ENCODE data around the gene A4GALT. TPM values are rescaled to one million over a fixed set of nuclear protein-coding genes. Genes with fewer than 3 reads are reported as not detected.
"Not testable (repeated sequence)": the region's sequence is repeated elsewhere in the genome, so short reads cannot be mapped to it uniquely, and the experiment has no call there.

A4GALT gene, protein sequence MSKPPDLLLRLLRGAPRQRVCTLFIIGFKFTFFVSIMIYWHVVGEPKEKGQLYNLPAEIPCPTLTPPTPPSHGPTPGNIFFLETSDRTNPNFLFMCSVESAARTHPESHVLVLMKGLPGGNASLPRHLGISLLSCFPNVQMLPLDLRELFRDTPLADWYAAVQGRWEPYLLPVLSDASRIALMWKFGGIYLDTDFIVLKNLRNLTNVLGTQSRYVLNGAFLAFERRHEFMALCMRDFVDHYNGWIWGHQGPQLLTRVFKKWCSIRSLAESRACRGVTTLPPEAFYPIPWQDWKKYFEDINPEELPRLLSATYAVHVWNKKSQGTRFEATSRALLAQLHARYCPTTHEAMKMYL
- total RNA-seq (10.7 TPM), polyA plus RNA-seq (71.2 TPM)

DNA sequence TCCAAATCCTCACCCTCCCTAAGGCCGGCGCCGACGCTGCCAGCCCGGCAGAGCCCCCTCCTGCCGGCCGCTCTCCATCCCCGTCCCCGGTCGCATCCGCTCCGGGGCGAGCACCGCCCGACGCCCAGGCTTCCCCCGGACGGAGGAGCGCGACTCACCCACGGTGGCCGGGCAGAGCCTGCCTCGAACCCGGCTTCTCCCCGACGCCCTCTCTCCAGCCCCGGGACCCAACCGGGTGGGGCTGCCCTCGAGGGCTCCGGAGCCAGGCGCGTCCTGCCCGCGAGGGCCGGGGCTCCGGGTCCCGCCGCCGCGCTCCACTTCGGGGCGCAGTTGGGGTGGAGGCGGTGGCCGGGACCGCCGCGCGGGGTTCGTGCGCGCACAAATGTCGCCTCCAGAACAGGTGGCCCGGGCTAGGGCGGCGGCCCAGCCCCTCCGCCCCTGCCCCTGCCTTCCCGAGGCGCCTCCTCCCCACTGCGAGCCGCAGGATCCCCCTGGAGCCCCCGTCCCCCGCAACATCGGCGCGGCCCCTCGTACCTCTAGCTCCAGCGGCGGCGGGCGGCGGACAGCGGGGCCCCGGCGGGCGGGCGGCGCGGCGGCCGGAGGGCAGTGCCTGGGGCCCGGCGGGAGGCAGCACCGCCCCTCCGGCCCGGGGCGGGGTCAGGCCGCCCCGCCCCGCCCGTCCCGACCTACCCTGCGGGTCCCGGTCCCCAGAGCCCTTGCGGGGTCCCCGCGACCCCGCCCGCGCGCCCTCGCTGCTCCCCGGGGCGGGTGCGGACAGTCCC, at the start of gene A4GALT:
Gene A4GALT, minus strand, starts transcription at position 608 of the 782 bp plus-strand sequence. CDS start 26,919 bp downstream, outside the sequence.
- WGBS, result under 1% methylated on average over 104 of the region's 104 CpGs
- Histone ChIP-seq H3K4me3 (ENCODE audit: low read depth, low read length) (peak within 1 kb of the TSS; percentile 93), H3K36me3 (ENCODE audit: insufficient read depth) (no peaks in the 10 kb centered on the region), H3K27ac (ENCODE audit: low read depth) (peak within 1 kb of the TSS; percentile 86), H3K4me1 (ENCODE audit: insufficient read depth) (no peaks in the 10 kb centered on the region)
- DNase-seq (ENCODE audit: extremely low spot score), result no peak

DNA sequence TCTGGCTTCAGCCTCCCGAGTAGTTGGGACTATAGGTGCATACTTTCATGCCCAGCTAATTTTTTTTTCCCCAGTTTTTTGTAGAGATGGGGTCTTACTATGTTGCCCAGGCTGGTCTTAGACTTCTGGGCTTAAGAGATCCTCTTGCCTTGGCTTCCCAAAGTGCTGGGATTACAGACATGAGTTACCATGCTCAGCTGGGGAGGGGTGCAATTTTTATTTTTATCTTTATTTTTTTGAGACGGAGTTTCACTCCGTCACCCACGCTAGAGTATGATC, 49.7 kb upstream of the A4GALT start:
- no peak for DNase-seq (ENCODE audit: extremely low spot score)
- Histone ChIP-seq H3K4me3 (ENCODE audit: low read depth, low read length) (no peak overlapping the region), H3K27ac (ENCODE audit: low read depth) (no peak overlapping the region), H3K4me1 (ENCODE audit: insufficient read depth) (no peaks in the 10 kb centered on the region), H3K36me3 (ENCODE audit: insufficient read depth) (no peaks in the 10 kb centered on the region)
- 80% methylated on average over 4 of the region's 4 CpGs for WGBS

DNA sequence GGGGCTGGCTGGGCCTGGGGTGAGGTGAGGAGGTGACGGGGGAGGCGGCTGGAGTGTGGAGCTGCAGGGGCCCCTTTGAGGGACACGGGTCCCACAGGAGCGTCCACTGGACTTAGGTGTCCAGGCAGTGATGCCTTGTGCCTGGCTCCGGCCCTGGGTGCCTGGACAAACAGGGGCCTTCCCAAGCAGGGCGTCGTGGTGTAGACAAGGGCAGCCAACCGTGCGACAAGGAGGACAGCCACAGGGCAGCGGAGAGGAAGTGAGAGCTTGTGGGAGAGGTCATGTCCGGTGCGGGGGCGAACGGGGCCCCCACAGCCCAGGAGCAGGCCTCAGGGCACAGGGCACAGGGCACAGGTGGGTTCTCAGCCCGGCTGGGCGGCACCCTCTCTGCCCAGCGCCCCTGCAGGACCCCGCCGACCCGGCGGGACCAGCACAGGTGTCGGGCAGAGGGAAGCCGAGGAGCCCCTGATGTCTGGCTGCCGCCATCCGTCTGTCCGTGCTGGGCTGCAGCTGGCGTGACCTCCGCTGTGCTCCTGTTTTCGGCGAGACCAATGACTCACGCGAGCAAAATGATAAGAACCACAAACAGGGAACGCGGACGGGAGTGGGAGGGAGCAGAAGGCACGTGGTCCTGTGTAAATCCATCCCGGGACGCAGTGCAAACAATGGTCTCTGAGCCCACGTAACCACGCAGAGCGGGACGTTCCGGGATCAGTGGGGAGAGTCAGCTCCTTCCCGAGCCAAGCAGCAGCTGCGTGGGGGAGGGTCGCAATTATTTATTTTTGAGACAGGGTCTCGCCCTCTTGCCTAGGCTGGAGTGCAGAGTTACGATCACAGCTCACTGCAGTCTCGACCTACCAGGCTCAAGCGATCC, 49.1 kb upstream of the A4GALT start:
- WGBS, result 38% methylated on average over 50 of the region's 50 CpGs
- H3K27ac ChIP-seq (ENCODE audit: low read depth), result peak overlapping the region; percentile 77
- no peak for DNase-seq (ENCODE audit: extremely low spot score)

DNA sequence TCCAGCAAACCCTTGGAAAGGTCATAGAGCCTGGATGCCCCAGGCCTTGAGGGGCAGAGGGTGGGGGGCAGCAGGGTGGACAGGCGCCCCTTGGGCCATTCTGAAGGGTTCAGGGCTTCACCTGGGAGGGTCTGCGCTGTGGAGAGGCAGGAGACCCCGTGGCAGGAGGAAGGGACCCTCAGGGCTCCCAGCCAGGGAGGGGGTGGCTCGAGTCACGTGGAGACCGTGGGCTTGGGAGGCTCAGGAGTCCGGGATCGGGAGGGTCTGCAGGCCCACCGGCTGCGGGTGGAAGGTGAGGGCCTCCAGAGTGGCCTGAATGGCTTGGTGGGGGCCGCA, 48.5 kb upstream of the A4GALT start:
- Histone ChIP-seq H3K36me3 (ENCODE audit: insufficient read depth) (no peaks in the 10 kb centered on the region), H3K4me1 (ENCODE audit: insufficient read depth) (no peaks in the 10 kb centered on the region), H3K27ac (ENCODE audit: low read depth) (peak overlapping the region; percentile 77), H3K4me3 (ENCODE audit: low read depth, low read length) (no peak overlapping the region)
- no peak for DNase-seq (ENCODE audit: extremely low spot score)
- 93% methylated on average over 11 of the region's 11 CpGs for WGBS

More for the DNA sequence above, 49.1 kb upstream of the A4GALT start:
- no peaks in the 10 kb centered on the region for H3K4me1 ChIP-seq (ENCODE audit: insufficient read depth)
- no peaks in the 10 kb centered on the region for H3K36me3 ChIP-seq (ENCODE audit: insufficient read depth)
- no peak overlapping the region for H3K4me3 ChIP-seq (ENCODE audit: low read depth, low read length)

DNA sequence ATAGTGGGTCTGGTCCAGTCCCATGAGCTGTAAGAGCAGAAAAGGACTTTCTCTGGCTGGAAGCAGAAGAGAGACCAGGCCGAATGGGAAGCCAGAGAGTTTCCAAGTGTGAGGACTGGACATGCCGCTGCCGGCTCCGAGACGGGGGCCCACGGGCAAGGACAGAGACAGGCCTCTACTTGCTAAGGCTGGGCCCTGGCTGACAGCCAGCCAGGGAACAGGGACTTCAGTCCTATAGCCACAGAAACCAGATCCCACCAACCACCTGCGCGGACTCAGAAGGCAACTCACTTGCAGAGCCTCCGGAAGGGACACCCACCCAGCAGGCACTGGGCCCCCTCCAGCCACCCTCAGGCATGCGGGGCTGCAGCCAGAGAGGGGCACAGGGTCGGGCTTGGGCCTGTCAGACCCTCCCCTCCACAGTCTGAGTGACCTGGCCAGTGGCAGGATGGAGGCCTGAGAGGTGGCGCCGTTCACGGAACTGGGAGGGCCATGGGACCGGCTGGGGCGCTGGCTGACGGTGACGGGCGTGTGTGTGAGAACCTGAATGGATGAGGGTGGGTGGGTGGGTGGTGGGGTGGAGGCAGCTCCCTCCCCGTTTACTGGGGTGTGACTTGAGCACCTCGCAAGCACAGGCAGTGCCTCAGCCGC, 47.8 kb upstream of the A4GALT start:
- no peak for DNase-seq (ENCODE audit: extremely low spot score)
- H3K4me3 ChIP-seq (ENCODE audit: low read depth, low read length), result no peak overlapping the region
- 85% methylated on average over 22 of the region's 22 CpGs for WGBS
- no peaks in the 10 kb centered on the region for H3K4me1 ChIP-seq (ENCODE audit: insufficient read depth)
- no peaks in the 10 kb centered on the region for H3K36me3 ChIP-seq (ENCODE audit: insufficient read depth)
- peak overlapping the region; percentile 77 for H3K27ac ChIP-seq (ENCODE audit: low read depth)

DNA sequence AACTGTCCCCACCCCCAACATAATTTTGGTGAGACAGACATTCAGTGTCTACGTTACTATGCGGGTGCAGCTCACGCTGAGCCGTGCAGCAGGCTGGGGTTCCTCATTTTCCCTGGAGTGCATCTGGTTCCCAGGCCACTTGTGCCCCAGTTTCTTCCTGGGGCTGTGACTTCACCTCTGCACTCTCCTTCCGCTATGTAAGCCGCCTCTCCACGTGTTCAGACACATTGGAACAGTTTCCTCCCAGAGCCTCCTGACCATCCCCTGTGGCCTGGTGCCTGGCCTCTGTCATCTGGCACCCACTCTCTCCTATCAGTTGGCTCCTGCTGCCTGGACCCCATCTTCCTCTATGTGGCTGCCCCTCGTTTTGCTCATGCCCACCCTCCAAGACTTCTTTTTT, 46.2 kb upstream of the A4GALT start:
- Histone ChIP-seq H3K36me3 (ENCODE audit: insufficient read depth) (no peaks in the 10 kb centered on the region), H3K27ac (ENCODE audit: low read depth) (no peak overlapping the region), H3K4me1 (ENCODE audit: insufficient read depth) (no peaks in the 10 kb centered on the region), H3K4me3 (ENCODE audit: low read depth, low read length) (no peak overlapping the region)
- DNase-seq (ENCODE audit: extremely low spot score), result no peak
- 70% methylated on average over 8 of the region's 8 CpGs for WGBS

DNA sequence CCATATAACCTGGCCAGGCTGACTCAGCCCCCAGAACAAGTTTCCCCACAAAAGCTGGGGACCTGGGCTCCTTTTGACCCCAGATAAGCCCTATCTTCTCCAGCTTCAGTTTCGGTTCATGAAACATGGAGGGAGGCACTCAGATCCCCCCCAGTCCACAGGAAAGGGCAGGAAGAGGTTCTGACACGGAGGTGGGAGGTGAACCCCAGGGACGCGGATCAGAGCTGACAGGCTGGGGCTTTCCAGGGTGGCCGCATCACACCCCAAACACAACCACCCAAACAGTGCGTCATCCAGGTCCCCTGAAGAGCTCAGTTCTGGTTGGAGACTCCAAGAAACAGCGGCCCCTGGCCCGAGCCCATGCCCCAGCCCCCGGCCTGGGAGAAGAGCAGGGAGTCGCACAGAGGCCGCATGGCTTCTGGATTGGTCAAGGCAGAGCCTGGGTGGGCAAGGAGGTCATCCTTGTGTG, 44.3 kb upstream of the A4GALT start:
- Histone ChIP-seq H3K27ac (ENCODE audit: low read depth) (no peak overlapping the region), H3K4me3 (ENCODE audit: low read depth, low read length) (no peak overlapping the region), H3K36me3 (ENCODE audit: insufficient read depth) (no peaks in the 10 kb centered on the region), H3K4me1 (ENCODE audit: insufficient read depth) (no peaks in the 10 kb centered on the region)
- 80% methylated on average over 11 of the region's 11 CpGs for WGBS
- no peak for DNase-seq (ENCODE audit: extremely low spot score)

DNA sequence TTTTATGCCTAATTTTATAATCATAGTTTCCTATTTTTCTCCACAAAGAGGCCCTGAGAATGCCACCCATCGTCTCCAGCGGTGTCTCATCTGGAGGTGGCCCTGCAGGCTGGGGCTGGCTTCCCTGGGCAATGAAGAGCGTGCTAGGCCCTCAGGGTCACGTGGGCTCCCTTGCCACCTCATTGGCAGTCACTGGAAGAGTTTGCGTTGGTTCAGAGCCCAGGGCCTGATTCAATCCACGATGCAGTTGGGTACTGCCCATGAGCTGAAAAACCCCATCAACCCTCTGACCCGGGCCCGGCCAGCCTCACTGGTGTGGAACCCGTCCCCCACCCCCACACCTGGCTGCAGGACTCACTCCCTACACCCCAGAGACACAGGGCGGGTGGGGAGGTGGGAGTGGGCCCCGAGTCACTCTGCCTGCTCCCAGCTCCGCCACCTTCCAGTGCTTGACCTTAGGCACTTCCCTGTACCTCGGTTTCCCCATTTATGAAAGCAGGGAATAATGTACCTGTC, 43.4 kb upstream of the A4GALT start:
- 85% methylated on average over 13 of the region's 13 CpGs for WGBS
- H3K36me3 ChIP-seq (ENCODE audit: insufficient read depth), result no peaks in the 10 kb centered on the region

DNA sequence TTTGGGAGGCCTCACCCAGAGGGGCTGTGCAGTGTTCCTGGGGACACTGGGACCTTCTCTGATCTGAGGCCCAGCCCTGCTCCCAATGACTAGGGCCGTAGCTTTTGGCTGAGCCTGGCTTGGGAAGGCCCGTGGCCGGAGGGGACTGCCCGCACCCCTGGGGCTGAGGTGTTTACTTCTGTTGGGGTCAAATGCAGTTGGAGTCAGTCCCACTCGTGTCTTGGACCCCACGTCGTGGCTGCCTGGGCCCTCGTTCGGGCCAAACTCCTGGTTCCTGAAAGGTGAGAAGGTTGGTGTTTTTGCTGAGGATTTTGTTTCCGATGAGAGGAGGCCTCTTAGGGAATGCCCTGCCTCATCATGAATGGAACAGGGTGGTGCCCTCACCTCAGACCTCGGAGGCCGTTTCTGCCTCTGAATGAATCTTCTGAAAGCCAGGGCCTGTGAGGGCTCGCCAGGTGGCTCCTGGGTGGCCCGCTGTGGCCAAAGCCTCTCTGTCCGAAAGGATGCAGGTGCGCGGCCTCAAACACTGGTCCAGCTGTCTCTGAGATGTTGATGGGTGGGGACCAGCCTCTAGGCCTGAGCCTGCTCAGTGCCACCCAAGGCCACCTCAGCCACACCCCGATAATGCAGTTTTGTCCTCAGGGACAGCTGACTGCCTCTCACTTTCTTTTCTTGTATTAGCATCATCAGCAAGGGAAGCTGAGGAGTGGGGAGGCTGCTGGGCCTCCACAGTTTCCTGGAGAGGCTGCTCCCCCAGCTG, 40.3 kb upstream of the A4GALT start:
- no peaks in the 10 kb centered on the region for H3K4me1 ChIP-seq (ENCODE audit: insufficient read depth)
- no peak for DNase-seq (ENCODE audit: extremely low spot score)
- no peak overlapping the region for H3K4me3 ChIP-seq (ENCODE audit: low read depth, low read length)
- WGBS, result 76% methylated on average over 18 of the region's 18 CpGs
- no peaks in the 10 kb centered on the region for H3K36me3 ChIP-seq (ENCODE audit: insufficient read depth)
- no peak overlapping the region for H3K27ac ChIP-seq (ENCODE audit: low read depth)

More for the DNA sequence above, 43.4 kb upstream of the A4GALT start:
- Histone ChIP-seq H3K27ac (ENCODE audit: low read depth) (no peak overlapping the region), H3K4me3 (ENCODE audit: low read depth, low read length) (no peak overlapping the region), H3K4me1 (ENCODE audit: insufficient read depth) (no peaks in the 10 kb centered on the region)
- DNase-seq (ENCODE audit: extremely low spot score), result no peak

DNA sequence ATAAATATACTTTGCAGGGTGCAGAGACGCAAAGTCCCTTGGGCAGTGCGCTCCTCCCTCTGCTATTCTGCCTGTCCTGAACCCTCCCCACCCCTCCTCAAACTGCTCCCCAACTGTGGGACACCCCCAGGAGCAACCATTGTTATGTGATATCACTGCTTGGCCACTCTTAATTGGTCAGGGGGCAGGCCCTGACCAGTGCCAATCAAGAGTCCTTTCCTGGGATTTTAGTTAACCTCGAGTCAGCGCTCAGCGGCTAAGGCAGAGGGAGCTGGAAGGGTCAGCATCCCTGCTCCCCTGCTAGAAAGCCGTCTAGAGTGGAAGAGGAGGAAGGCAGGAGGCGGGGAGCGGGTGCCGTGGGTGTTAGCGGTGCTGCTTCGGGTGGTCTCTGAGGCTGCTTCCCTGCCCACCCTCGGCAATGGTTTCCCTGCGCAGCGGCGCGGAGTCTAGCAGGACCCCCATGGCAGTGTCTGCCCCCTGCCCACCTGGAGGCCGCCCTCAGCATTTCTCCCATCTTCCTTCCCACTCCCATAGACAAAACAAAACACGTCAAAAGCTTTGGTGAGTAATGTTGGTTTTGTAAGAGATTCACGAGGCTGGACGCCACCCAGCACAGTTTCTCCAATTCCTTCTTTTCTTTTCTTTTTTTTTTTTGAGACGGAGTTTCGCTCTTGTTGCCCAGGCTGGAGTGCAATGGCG, 38.4 kb upstream of the A4GALT start:
- H3K27ac ChIP-seq (ENCODE audit: low read depth), result peak overlapping the region; percentile 56
- H3K36me3 ChIP-seq (ENCODE audit: insufficient read depth), result no peaks in the 10 kb centered on the region
- no peak overlapping the region for H3K4me3 ChIP-seq (ENCODE audit: low read depth, low read length)
- WGBS, result 86% methylated on average over 23 of the region's 23 CpGs
- no peaks in the 10 kb centered on the region for H3K4me1 ChIP-seq (ENCODE audit: insufficient read depth)
- no peak for DNase-seq (ENCODE audit: extremely low spot score)

DNA sequence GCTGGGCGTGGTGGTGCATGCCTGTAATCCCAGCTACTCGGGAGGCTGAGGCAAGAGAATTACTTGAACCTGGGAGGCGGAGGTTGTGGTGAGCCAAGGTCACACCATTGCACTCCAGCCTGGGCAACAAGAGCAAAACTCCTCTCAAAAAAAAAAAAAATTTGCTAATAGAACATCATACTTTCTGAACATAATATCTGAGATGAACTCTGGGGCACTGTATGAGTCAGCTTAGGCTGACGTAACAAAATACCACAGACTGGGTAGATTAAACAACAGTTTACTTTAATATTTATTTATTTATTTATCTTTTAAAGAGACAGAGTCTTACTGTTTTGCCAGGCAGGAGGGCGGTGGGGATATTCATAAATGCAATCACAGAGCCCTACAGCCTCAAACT, 34.9 kb upstream of the A4GALT start:
- not testable (repeated sequence) for H3K4me1 ChIP-seq (ENCODE audit: insufficient read depth); H3K27ac ChIP-seq (ENCODE audit: low read depth); H3K36me3 ChIP-seq (ENCODE audit: insufficient read depth); DNase-seq (ENCODE audit: extremely low spot score); H3K4me3 ChIP-seq (ENCODE audit: low read depth, low read length)
- WGBS, result 71% methylated on average over 5 of the region's 5 CpGs

DNA sequence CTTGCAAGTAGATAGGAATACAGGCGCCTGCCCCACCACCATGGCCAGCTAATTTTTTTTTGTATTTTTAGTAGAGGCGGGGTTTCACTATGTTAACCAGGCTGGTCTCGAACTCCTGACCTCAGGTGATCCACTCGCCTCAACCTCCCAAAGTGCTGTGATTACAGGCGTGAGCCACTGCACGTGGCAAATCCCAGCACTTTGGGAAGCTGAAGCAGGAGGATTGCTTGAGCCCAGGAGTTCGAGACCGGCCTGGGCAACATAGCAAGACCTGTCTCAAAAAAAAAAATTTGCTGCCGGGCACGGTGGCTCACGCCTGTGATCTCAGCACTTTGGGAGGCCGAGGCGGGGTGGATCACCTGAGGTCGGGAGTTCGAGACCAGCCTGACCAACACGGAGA, 34.5 kb upstream of the A4GALT start:
- not testable (repeated sequence) for H3K4me1 ChIP-seq (ENCODE audit: insufficient read depth); H3K27ac ChIP-seq (ENCODE audit: low read depth); H3K4me3 ChIP-seq (ENCODE audit: low read depth, low read length); DNase-seq (ENCODE audit: extremely low spot score); H3K36me3 ChIP-seq (ENCODE audit: insufficient read depth)
- 94% methylated on average over 15 of the region's 16 CpGs for WGBS
